Neural progenitor cell (in vitro differentiated cells): ENCODE results near the gene TMEM240.

Experiments used
- EZH2 ChIP-seq: fragments of 200-600 bp; sonication (generic); IDR thresholded peaks from 2 replicates; pipeline ENCODE4 v1.6.1; 2017; ENCODE audit warnings: antibody characterized with exemption, mild to moderate bottlenecking, moderate library complexity
- TF ChIP-seq, protein P1 (sequence below): fragments of 200-600 bp; sonication (generic); IDR thresholded peaks from 2 replicates; pipeline ENCODE4 v1.5.1; 2017; ENCODE audit warnings: antibody characterized with exemption, mild to moderate bottlenecking

DNA sequence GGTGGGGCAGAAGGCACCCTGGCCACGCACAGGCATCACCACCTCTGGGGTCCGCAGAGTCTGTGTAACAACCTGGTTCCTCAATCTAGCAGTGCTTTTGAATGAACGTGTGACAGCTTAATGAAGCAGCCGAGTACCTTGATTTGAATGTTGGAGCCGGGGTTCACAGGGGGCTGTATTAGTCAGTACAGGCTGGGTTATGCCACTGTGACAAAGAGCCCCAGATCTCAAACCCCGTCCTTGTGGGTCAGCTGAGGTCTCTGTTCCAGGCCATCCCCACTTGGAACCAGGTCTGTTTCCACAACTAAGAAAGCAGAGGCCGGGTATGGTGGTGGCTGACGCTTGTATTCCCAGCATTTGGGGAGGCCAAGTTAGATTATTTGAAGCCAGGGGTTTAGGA, 10.5 kb downstream of the TMEM240 start:
- TF ChIP-seq, protein P1, sequence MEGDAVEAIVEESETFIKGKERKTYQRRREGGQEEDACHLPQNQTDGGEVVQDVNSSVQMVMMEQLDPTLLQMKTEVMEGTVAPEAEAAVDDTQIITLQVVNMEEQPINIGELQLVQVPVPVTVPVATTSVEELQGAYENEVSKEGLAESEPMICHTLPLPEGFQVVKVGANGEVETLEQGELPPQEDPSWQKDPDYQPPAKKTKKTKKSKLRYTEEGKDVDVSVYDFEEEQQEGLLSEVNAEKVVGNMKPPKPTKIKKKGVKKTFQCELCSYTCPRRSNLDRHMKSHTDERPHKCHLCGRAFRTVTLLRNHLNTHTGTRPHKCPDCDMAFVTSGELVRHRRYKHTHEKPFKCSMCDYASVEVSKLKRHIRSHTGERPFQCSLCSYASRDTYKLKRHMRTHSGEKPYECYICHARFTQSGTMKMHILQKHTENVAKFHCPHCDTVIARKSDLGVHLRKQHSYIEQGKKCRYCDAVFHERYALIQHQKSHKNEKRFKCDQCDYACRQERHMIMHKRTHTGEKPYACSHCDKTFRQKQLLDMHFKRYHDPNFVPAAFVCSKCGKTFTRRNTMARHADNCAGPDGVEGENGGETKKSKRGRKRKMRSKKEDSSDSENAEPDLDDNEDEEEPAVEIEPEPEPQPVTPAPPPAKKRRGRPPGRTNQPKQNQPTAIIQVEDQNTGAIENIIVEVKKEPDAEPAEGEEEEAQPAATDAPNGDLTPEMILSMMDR: no peak
- TF ChIP-seq EZH2: no peak
